GDM1 (cell line): ENCODE measurements around the gene MLYCD.

ENCODE experiments used
- DNase-seq: peaks from one replicate; lab custom pipeline; 2025; lab: John Stamatoyannopoulos, UW

MLYCD gene

DNA sequence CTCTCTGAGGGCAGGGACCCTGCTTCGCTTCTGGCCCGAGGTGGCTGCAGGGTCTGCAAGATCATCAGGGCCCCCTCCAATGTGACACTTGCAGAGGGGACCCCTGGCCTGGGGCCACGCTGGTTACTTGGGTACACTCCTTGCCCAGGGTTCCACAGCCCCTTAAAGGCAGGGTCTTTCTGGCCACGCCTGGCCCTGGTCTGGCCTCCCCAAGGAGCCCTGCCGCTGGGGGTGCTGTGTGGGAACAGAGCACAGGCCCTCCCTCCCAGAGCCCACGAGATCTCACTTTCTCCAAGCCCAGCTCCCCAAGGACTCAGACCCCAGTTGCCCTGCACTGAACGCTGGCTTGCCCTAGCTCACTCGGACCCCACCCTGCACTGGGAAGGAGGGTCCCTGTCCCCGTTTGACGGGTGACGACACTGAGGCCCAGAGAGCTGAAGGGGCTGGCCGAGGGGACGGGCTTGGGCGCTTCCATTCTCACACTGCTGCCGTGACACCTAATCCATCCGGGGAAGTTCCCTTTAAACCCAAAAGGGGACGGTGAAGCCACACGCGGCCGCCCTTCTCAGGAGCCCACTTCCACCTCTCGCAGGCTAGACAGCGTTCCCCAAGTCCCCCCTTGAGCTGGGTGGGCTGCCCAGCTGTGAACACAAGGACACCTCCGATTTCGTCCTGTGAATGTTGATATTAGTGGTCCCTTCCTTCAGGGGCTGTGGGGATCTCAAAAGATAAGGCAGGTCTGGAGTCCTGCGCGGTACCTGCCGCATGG is 27.2 kb downstream of the MLYCD start:
- no peak for DNase-seq

DNA sequence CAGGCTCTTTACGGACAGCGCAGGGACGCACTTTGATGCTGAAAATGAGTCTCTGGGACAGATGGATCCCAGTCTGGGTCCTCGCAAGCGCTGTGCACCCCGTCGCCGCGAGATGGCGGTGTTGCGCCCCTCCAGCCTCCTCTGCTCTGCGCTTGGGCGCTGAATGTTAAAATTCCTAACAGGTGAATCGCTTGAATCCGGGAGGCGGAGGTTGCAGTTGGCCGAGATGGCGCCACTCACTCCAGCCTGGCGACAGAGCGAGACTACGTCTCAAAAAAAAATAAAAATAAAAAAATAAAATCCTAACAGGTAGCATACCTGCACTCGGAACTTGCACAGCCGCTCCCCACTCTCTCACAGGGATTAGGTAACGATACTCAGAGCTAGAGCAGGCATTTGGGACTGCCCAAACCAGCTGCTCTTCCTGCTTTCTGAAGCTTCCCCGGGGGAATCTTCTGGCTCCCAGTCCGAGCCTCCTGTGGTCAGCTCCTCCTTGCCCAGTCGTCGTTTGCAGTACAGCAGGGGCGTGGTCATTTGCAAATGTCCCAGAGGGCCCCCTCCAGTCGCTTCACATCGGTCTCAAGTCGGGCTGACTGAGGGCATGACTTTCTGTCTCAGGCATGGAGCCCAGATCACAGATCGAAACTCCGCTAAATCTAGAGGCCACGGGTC is 27.9 kb downstream of the MLYCD start:
- no peak for DNase-seq

DNA sequence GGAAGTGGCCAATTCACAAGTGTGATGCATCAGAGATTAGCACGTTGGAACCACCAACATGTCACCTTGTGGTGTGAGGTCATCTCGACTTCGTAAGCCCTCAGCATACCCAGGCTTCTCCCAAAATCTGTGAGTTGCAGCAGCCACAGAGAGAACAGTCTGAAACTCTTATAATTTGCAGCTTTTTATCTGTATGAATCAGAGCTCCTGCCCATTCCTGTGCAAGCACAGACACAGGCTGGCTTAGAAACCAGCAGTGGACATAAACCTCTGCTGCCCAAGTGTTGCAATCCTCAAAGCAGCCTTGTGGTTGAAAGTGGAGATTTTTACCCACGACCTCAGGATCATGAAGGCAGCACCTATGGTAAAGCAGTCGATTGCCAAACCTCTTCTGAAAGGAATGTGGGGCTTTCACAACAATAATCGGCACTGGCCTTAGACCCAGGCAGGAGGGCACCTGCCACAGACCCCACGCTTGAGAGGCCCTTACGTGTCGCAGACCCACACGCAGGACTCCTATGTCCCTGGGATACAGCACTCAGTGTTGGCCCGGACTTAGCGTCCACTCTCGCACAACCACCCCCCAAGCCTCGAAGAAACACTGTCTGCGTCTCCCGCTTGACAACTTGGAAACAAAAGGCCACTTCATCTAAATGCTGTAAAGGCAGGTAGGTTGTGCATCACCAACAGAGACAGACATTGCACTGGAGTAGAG is 29.6 kb downstream of the MLYCD start:
- DNase-seq, result no peak

DNA sequence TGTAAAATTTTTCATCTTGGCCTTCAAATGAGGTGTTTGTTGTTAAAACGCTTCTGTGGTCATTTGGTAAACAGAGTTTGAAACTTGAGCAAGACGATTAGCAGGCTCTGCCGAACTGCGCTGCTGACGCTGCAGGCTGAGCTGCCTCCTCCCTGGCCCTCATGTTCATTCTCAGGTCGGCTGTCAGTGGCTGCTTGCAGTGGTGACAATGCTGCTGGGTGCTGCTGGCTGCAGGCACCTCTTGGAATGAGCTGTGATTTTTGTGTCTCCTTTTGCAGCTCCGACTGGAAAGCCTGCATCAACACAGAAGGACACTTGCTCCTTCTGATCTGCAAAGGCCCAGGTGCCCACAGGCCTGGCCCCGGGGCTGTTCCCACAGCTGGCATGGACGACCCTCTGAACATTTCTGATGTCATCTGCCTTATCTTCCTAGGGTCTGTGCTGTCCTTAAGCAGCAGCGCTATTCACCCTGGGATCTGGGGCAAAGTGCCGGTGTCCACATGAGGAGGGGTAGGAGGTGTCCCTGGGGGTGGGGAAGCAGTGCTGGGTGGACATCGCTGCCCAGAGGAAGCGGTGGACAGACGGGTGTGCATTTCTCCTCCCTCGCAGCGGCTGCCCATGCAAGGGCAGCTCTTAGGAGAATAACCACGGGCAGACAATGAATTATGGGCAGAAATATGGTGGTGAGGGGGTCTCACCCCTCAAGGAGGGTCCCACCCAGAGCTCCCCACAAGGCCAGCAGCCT is 31.1 kb downstream of the MLYCD start:
- DNase-seq, result no peak

DNA sequence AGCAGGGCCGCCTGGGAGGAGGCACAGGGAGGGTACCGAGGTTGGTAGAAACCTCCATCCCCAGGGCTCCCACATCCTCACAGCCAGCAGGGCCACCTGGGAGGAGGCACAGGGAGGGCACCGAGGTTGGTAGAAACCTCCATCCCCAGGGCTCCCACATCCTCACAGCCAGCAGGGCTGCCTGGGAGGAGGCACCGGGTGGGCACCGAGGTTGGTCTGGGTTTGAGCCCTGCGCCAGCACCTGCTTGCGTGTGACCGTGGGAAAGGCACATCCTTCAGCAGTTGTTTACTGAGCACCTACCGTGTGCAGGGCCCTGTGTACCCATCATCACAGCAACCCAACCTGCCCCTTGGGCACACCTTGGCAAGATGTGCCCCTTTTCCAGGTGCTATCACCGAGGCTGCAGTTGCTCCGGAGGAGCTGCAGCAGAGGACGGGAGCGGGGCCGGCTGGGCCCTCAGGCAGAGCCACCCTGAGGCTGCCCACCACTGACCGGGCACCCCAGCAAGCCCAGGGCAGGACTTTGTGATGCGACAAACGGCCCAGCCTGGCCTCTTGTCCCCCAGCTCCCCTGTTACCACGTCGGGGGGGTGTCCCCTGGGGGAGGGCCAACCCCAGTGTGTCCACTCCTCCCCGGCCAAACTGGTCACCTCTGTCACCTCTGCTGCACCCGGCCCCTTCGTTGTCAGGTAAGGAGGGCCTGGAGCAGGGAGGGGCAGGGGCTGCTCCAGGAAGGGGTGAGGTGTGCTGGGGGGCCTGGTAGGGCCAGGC is 32.0 kb downstream of the MLYCD start:
- DNase-seq, result no peak

DNA sequence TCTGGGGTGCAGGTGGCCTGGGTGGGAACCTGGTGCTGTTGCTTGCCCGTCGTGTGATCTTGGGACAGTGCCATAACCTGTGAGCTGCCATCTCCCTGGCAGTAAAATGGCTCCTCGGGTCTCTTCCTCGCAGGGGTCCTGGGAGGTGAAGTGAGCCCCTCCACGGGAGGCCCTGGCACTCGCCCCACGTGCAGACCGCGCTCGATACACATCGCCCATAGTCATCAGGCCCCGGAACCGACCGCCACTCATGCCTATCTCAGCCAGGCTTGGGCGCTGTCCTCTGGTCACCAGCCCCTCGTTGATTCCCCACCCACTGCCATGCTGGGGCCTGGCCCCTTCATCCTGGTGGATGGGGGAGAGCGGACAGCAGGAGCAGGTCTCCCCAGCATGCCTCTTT is 32.6 kb downstream of the MLYCD start:
- no peak for DNase-seq

DNA sequence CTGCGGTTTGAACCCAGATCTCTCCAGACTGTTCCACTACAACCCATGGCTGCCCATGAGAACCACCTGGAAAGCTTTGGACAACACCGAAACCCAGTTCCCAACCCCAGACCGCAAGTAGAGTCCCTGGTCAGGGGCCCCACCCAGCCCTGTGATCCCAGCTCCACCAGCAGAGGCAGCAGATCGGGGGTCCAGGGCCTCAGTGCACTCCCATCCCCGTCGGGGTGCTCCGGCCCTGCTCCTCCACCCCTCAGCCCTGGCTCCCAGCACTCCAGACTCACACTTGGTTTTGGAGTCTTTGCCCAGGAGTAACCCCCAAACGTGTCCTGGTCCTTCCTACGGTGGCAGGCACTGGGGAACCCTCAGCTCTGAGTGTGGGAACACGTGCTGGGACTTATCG is 33.4 kb downstream of the MLYCD start:
- no peak for DNase-seq

DNA sequence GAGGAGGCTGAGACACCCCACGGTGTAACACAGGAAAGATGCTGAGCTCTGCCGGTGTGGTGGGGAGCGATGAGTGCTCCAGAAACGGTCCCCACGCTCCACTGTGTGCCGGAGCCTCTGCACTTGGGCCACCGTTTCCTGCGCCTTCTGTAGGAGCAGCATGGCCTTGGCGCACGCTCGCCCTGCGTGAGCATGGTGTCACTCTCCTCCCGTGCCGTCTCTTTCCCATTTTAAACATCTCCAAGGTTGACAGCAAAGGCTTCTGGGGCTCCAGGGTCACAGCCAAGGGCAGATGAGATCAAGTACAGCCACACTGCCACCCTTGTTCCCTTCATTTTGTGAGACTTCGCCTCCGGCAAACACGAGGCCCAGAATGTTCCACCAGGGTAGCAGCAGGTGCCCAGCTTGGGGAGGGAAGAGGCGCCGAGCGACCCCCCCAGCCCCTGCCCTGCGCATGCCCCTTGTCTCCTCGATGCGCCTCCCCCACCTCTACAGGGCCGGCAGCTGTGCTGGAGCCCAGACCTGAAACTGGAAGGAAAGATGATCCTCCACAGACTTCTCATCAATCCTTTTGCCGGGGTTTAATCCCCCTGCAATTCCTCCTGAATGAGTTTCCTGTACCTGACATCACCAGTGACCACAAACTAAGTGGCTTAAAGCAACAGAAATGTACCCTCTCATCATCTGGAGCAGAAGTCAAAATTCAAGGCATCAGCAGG is 34.2 kb downstream of the MLYCD start:
- DNase-seq, result no peak

DNA sequence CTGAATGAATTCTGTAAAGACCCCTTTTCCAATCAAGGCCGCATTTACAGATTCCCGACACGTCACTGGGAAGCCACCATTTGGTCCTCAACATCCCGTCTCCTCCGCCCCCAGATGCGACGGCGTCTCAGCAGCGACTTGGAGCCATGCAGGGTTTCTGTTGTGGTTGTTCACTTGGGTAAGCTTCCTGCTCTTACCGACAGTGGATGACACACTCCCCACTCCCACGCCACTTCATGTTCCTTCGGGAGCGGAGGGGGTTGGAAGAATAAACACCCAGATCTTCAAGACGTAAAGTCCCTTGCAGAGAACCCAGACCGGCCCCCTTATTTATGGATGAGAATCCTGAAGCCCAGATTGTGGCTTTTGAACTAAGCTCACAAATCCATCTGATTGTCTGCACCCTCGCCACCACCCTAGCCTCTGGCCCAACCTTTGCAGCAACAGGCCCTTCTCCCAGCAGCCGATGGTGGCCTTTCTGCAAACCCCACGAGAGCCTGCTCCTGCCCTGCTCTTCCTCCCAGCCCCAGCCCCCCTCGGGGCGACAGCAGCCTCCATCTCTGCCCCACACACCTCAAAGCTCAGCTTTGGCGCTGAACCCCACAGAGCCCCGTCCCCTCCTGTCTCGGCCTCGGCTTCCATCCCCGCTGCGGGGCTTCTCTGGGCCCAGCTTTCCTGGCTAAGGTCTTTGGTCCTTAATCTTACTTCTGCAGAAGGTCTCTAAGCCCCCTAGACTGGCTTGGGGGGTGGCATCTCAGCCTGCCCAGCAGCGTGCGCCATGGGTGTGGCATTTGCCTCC is 35.2 kb downstream of the MLYCD start:
- DNase-seq, result no peak

DNA sequence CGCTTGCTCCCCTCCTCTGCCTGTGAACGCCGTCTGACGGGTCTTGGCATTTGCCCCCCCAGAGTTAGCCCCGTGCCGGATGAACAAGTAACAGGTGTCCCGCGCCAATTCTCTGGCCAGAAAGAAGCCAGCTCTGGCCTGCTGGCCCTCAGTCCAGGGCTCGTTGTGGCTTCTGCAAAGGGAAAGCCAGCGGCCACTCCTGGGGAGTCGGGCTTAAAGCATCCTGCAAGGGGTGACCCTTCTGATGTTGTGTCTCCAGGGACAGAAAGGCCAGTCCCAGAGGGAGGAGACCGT is 35.7 kb downstream of the MLYCD start:
- no peak for DNase-seq

DNA sequence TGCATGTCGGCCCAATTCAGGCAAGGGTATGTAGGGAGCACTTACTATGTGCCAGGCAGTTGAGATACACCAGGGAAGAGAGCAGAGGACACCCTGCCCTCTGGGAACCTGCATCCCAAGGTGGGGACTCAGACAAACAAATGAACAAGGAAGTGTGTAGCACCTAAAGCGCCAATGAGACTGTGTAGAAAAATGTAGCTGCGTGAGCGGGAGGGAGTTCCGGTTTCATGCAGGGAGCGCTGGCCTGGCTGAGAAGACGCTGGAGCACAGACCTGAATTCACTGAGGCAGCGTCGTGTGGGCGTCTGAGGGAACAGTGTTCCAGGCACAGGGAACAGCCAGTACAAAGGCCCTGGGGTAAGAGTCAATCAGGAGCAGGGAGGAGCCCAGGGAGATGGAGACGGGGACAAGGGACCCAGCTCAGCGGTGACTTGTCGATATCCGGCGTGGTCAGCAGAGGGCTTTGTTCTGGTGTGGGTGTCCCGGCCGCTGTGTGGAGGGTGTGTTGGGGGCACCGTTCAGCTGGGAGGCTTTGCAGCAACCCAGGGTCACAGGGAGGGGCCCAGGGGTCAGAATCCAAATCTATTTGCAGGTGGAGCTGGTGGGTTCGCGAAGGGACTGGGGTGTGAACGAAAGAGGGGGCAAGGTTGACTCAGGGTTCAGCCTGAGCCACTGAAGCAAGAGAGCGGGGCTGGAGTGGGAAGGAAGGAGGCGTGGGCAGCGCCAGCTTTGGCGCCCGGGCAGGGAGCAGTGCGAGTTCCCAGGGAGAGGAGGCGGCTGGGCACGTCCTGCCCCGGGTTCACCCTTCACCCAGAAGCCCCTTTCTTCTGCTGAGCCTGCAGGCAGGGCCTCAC is 36.3 kb downstream of the MLYCD start:
- no peak for DNase-seq

DNA sequence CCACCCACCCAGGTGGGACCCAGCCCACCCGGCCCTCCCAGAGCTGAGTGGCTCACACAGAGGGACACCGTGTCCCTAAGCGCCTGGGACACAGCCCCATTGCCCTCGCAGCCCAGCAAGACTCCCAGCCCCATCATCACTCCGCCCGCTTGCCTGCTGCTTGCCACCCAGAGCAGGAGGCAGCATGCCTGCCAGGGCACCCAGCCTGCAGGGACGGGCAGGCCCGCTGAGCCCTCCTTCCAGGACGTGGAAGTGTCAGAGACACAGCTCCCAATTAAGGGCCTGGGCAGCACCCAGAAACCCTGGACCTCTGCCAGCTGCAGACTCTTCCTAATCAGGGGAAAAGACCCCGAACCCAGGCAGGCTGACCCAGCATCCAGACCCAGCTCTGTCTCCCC is 36.9 kb downstream of the MLYCD start:
- DNase-seq, result no peak

DNA sequence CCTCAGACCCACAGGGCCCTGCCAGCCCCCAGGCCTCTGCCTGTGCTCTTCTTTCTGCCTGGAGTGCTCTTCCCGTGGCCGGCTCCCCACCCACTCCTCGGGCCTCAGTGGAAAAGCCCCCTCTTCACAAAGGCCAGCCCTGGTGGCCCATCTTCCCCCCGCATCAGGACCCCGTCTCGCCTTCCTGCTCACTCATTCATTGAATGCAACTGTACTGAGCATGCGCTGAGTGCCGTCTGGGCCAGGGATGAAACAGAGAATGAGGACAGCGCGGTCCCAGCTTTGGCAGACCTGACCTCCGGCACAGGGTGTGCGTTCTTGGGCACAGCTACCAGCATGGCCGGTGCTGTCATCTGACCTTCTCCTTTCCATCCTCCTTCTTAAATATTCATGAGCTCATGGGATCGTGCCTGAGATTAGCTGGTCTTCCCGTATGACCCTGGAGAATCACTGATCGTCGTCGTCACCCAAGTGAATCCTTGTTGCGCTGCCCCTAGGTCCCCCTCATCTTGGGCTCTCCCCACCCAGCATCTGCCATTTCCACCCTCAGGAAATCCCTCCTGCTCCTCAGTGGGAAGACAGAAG is 37.8 kb downstream of the MLYCD start:
- no peak for DNase-seq

DNA sequence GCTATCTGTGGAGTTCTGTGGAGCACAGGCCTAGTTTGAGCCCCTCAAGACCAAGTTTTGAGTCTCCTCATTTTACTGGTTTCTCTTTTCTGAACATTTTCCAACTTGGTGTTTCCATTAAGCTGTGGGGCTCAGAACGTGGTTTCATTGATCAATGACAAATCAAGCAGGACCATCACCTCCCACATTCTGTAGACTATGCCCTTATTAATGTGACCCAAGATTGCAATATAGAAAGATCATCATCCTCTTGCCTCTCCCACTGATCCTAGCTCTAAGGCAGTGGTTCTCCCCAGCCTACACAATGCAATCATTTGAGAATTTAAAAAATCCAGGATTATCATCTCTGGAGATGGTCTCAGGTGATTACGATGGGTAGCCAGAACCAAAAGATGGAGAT is 38.4 kb downstream of the MLYCD start:
- DNase-seq, result no peak

DNA sequence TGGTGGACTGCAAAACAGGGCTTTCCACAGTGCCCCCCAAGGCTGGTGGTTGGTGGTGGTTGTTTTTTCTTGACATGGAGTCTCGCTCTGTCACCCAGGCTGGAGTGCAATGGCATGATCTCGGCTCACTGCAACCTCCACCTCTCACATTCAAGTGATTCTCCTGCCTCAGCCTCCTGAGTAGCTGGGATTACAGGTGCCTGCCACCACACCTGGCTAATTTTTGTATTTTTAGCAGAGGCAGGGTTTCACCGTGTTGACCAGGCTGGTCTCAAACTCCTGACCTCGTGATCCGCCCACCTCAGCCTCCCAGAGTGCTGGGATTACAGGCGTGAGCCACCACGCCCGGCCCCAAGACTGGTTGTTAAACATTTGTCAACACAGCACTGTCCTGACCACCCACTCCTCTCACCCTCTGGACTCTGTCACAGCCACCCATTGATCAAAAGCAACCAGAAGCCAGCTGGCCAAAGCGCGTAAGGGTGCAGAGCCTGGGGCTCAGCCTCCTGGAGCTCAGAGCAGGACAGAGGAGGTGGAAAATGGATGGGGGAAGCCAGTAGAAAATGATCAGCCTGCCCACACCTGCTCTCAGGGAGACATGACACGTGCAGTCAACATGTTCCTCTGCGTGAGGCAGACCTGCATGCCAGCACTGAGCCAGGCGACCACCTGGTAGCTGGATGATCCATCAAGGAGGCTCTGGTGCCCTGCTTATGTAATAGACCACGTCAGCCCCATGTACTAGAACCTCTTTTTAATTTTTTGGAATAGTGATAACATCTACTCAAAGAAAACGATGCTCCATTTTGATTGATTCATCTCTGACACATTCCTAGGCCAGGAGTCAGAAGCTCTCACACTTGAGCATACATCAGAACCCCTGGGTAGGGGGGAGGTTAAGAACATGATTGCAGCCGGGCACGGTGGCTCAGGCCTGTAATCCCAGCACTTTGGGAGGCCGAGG is 39.3 kb downstream of the MLYCD start:
- no peak for DNase-seq

DNA sequence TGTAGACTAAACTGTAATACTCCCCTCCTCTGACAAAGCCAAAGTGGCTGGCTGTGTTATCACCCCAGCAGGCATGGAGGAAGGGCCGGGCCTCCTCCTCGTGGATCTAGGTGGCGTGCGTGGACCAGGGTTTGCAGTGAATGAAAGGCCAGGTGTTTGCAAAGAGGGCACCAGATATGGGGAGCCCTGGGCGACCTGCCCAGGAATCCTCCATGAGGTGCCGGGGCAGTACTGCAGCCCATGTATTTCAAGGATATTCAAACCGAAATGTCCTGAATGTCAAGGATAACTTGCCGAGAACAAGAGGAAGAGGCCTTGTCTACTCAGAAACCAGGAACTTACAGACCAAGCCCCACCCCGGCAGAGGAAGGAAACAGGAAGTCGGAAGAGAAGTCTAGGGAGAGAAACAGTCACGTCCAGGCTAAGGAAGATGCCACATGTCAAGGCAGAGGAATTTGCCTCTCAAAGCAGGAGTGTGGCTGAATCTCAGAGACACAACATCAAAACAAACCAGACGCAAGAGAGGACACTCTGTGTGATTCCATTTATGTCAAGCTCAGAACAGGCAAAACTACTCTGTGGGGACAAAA is 40.4 kb downstream of the MLYCD start:
- DNase-seq, result no peak

DNA sequence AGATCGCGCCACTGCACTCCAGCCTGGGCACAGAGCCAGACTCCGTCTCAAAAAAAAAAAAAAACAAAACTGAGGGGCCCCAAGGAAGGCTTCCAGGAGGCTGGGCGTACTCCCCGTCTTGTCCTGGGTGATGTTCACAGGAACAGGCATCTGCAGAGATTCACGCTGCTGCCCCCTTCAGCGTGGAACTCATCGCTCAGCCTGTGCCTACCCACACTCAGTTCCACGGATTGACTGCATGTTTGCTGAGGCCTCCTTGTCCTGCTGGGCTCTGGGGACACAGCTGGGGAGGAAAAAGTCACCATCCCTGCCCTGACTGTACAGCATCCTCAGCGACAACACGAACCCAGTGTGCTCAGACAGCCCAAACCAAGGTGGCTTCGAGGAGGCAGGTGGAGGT is 41.2 kb downstream of the MLYCD start:
- DNase-seq, result no peak
